Keratinocyte (primary cell): ENCODE results near the gene CDAN1. TPM values are rescaled to one million over a fixed set of nuclear protein-coding genes. Genes with fewer than 3 reads are reported as not detected.

Experiments used
- DNase-seq: peaks from one replicate; pipeline ENCODE4 v3.0.0-alpha.2; 2011; ENCODE audit warnings: low read depth, missing footprints, low spot score
- FAIRE-seq: peaks from 2 replicates; lab custom pipeline; 2011; peaks lifted over from hg19 to GRCh38; lab: Jason Lieb, UNC
- H2AFZ ChIP-seq: 2 replicates; pipeline ENCODE4 v1.6.0; 2012; ENCODE audit warnings: low read length, control low read depth, inconsistent platforms; ENCODE audit not compliant: control insufficient read depth
- H3K27ac ChIP-seq: 2 replicates; pipeline ENCODE4 v1.5.1; 2011; ENCODE audit warnings: low read length; ENCODE audit not compliant: control insufficient read depth, insufficient read depth
- H3K27me3 ChIP-seq: 3 replicates; pipeline ENCODE4 v1.6.0; 2011; ENCODE audit warnings: low read length; ENCODE audit not compliant: control insufficient read depth, insufficient read depth; ENCODE audit errors: extremely low read depth
- H3K36me3 ChIP-seq, 2 experiments: 2 replicates in 1 of 2; 3 replicates in 1 of 2; pipeline ENCODE4 v1.5.1; 2011; ENCODE audit warnings: low read length in 2 of 2, mild to moderate bottlenecking in 1 of 2; ENCODE audit not compliant: control insufficient read depth in 2 of 2, insufficient read depth in 2 of 2; ENCODE audit errors: extremely low read depth in 1 of 2
- H3K4me1 ChIP-seq: 3 replicates; pipeline ENCODE4 v1.5.1; 2011; ENCODE audit warnings: low read length; ENCODE audit not compliant: control insufficient read depth, insufficient read depth; ENCODE audit errors: extremely low read depth
- H3K4me2 ChIP-seq: 3 replicates; pipeline ENCODE4 v1.6.0; 2011; ENCODE audit warnings: low read depth, low read length; ENCODE audit not compliant: control insufficient read depth, insufficient read depth; ENCODE audit errors: extremely low read depth
- H3K4me3 ChIP-seq, 3 experiments: fragments of 200-600 bp in 1 of 3; sonication (generic) in 1 of 3; 2 replicates in 2 of 3; 3 replicates in 1 of 3; pipeline ENCODE4 v1.5.1; 2011 to 2016; ENCODE audit warnings: low read length in 3 of 3, mild to moderate bottlenecking in 3 of 3, control low read depth in 2 of 3, inconsistent platforms in 1 of 3, low read depth in 1 of 3, mixed read lengths in 1 of 3, mixed run types in 1 of 3, moderate library complexity in 1 of 3; ENCODE audit not compliant: control insufficient read depth in 2 of 3, insufficient read depth in 2 of 3; ENCODE audit errors: extremely low read depth in 1 of 3
- H3K79me2 ChIP-seq: 2 replicates; pipeline ENCODE4 v1.6.0; 2012; ENCODE audit warnings: low read length; ENCODE audit not compliant: control insufficient read depth, insufficient read depth
- H3K9ac ChIP-seq: 3 replicates; pipeline ENCODE4 v1.6.0; 2011; ENCODE audit warnings: low read length; ENCODE audit not compliant: control insufficient read depth, insufficient read depth; ENCODE audit errors: extremely low read depth
- H3K9me1 ChIP-seq: 3 replicates; pipeline ENCODE4 v1.6.0; 2011; ENCODE audit warnings: low read length; ENCODE audit not compliant: control insufficient read depth, insufficient read depth; ENCODE audit errors: extremely low read depth
- H3K9me3 ChIP-seq: 2 replicates; pipeline ENCODE4 v1.5.1; 2012; ENCODE audit warnings: low read depth, low read length; ENCODE audit not compliant: control insufficient read depth
- H4K20me1 ChIP-seq: 3 replicates; pipeline ENCODE4 v1.6.0; 2011; ENCODE audit warnings: low read length; ENCODE audit not compliant: control insufficient read depth, insufficient read depth; ENCODE audit errors: extremely low read depth
- CTCF ChIP-seq, 3 experiments: IDR thresholded peaks in 1 of 3; conservative IDR thresholded peaks in 1 of 3; optimal IDR thresholded peaks in 1 of 3; 2 replicates in 2 of 3; 3 replicates in 1 of 3; pipeline versions ENCODE3 to v1.5.1; 2011; ENCODE audit warnings: low read length in 3 of 3, mild to moderate bottlenecking in 3 of 3, moderate library complexity in 2 of 3, control low read depth in 1 of 3, inconsistent platforms in 1 of 3; ENCODE audit not compliant: insufficient read depth in 2 of 3; ENCODE audit errors: extremely low read depth in 1 of 3
- EZH2 ChIP-seq: IDR thresholded peaks from one replicate; pipeline ENCODE4 v1.6.1; 2012; ENCODE audit warnings: inconsistent platforms, mild to moderate bottlenecking, low read length, moderate library complexity
- dilution Hi-C: fragments of 300-500 bp; cut with MboI; formaldehyde crosslinking; loops from one replicate; pipeline ENCODE4 v1.7.0; 2020; ENCODE audit warnings: low sequenced_read_pairs; ENCODE audit not compliant: extremely low pct_ligation_motif_present
- polyA plus RNA-seq, 5 experiments: library from polyadenylated mRNA; depleted of rRNA in 3 of 5; stranded (reverse) in 3 of 5; stranded (forward) in 1 of 5; unstranded in 1 of 5; fragments of >200 nt; gene quantifications; 1 replicate in 1 of 5; 2 replicates in 3 of 5; 3 replicates in 1 of 5; pipeline versions ENCODE4 v1.2.1 to v1.2.3, GENCODE V29; 2011 to 2012; ENCODE audit warnings: missing spikeins in 2 of 5, low read depth in 1 of 5, low replicate concordance in 1 of 5

Gene CDAN1
- polyA plus RNA-seq, 1 donor (not counting 4 experiments of a cell fraction or from before 2014, with no cell fraction given): 3.8 TPM

- FAIRE-seq: no peak
- peak overlapping the region; percentile 81 for H3K9ac ChIP-seq
Observed at GRCh38 chr15:42737529-42738328, 801 bp upstream of the CDAN1 start.

GRCh38 chr15:42736178-42736792 lies 643 bp downstream of the CDAN1 start:
- Histone ChIP-seq H3K4me3 (peak overlapping the region; percentile 76 to 79 (median 76)), H3K27ac (peak overlapping the region; percentile 59), H3K9me1 (no peaks in the 10 kb centered on the region), H3K4me2 (peak overlapping the region; percentile 70), H3K79me2 (peaks cover 4% of the 10 kb centered on the region), H3K27me3 (no peaks in the 10 kb centered on the region), H3K9me3 (no peaks in the 10 kb centered on the region), H3K9ac (peak overlapping the region; percentile 81), H3K36me3 (peaks cover 16 to 32% of the 10 kb centered on the region in 2 experiments), H2AFZ (peak overlapping the region; percentile 93), H4K20me1 (no peaks in the 10 kb centered on the region), H3K4me1 (peaks cover 12% of the 10 kb centered on the region)
- dilution Hi-C loops: no loop called here
- no peak for DNase-seq
- FAIRE-seq: no peak
- TF ChIP-seq CTCF (optimal IDR thresholded peaks at IDR 0.05 in 1 of 3, IDR thresholded peaks at IDR 0.05 in 1 of 3, conservative IDR thresholded peaks at IDR 0.05 in 1 of 3; ENCODE audit: extremely low read depth in 1 of 3, insufficient read depth in 2 of 3, low read length in 3 of 3): no peak
- TF ChIP-seq EZH2: no peak

More at GRCh38 chr15:42737529-42738328, 801 bp upstream of the CDAN1 start:
- peaks cover 12% of the 10 kb centered on the region for H3K4me1 ChIP-seq
- H3K27ac ChIP-seq: peak overlapping the region; percentile 76
- no peaks in the 10 kb centered on the region for H4K20me1 ChIP-seq
- H3K4me2 ChIP-seq: peak overlapping the region; percentile 90
- no peak for DNase-seq
- H3K9me1 ChIP-seq: no peaks in the 10 kb centered on the region
- peaks cover 7 to 21% of the 10 kb centered on the region in 2 experiments for H3K36me3 ChIP-seq
- peaks cover 4% of the 10 kb centered on the region for H3K79me2 ChIP-seq
- H3K27me3 ChIP-seq: no peaks in the 10 kb centered on the region
- no peaks in the 10 kb centered on the region for H3K9me3 ChIP-seq
- dilution Hi-C loops: no loop called here
- H3K4me3 ChIP-seq: peak overlapping the region; percentile 63 to 76 (median 64)
- TF ChIP-seq EZH2 (no peak), CTCF (optimal IDR thresholded peaks at IDR 0.05 in 1 of 3, IDR thresholded peaks at IDR 0.05 in 1 of 3, conservative IDR thresholded peaks at IDR 0.05 in 1 of 3; ENCODE audit: extremely low read depth in 1 of 3, insufficient read depth in 2 of 3, low read length in 3 of 3) (peak; percentile 49 to 60 (median 60))
- peak overlapping the region; percentile 81 for H2AFZ ChIP-seq
